ENCODE results near the gene CCN2. TPM values are rescaled to one million over a fixed set of nuclear protein-coding genes. Genes with fewer than 3 reads are reported as not detected.

CCN2 gene
- polyA plus RNA-seq, 1 of the 3 experiments (the other 2 are of a cell fraction): 709 TPM

GRCh38 chr6:131946992-131947955 is 3.9 kb downstream of the CCN2 start:
- Histone ChIP-seq H3K9me3 (no peaks in the 10 kb centered on the region), H4K20me1 (ENCODE audit: insufficient read depth) (peaks cover 26% of the 10 kb centered on the region), H3F3A (replicated peaks; ENCODE audit: insufficient read depth) (peaks cover 74% of the 10 kb centered on the region), H3K79me2 (ENCODE audit: insufficient read depth) (peaks cover 37% of the 10 kb centered on the region; the same call in 1 of the 2 replicates), H3K4me1 (ENCODE audit: control insufficient read depth in 1 of 2, insufficient read depth in 2 of 2, low read depth in 1 of 2, low read length in 1 of 2) (peaks cover 7 to 8% of the 10 kb centered on the region in 2 experiments; a peak in 3 of 4 replicates), H3K4me2 (peak overlapping the region; percentile 81; the same call in 1 of the 2 replicates), H3K4me3 (ENCODE audit: low read depth in 2 of 2, low read length in 1 of 2) (peak overlapping the region in 1 of 2 experiments; percentile 69; a peak in 1 of 4 replicates), H2AFZ (ENCODE audit: low read depth) (no peak overlapping the region), H3K27ac (ENCODE audit: low read depth in 2 of 2, low read length in 1 of 2) (peak overlapping the region in 1 of 2 experiments; percentile 97; a peak in 3 of 4 replicates), H3K27me3 (ENCODE audit: insufficient read depth) (no peaks in the 10 kb centered on the region), H3K9me2 (no peaks in the 10 kb centered on the region), H3K36me3 (replicated peaks in 1 of 2; ENCODE audit: control insufficient read depth in 1 of 2, insufficient read depth in 2 of 2, low read length in 1 of 2) (peaks cover 12 to 24% of the 10 kb centered on the region in 2 experiments), H3K9ac (peak overlapping the region; percentile 98; the same call in 1 of the 2 replicates)
- CTCF ChIA-PET: no interaction called here
- POLR2A ChIA-PET: no interaction called here
- WGBS (ENCODE audit: low lambda C conversion rate): 33% methylated on average over 6 of the region's 6 CpGs
- no peak for DNase-seq
- TF ChIP-seq MEF2A (IDR thresholded peaks at IDR 0.05; ENCODE audit: borderline replicate concordance, low read depth) (no peak), YY1 (IDR thresholded peaks at IDR 0.05; ENCODE audit: low read depth) (no peak), RCOR1 (IDR thresholded peaks at IDR 0.05; ENCODE audit: low read length) (no peak), POLR2AphosphoS5 (IDR thresholded peaks at IDR 0.05; ENCODE audit: low read depth, low read length) (peak; percentile 68), MAX (IDR thresholded peaks at IDR 0.05; ENCODE audit: low read depth) (no peak), ZBTB33 (IDR thresholded peaks at IDR 0.05; ENCODE audit: borderline replicate concordance, low read depth) (peak; percentile 16; the same call in 1 of the 2 replicates), RAD21 (IDR thresholded peaks at IDR 0.05; ENCODE audit: low read length) (no peak), USF2 (IDR thresholded peaks at IDR 0.05; ENCODE audit: borderline replicate concordance, low read depth, low read length) (no peak), USF1 (IDR thresholded peaks at IDR 0.05; ENCODE audit: borderline replicate concordance, low read depth) (no peak), EP300 (IDR thresholded peaks at IDR 0.05; ENCODE audit: borderline replicate concordance in 1 of 2, low read depth in 1 of 2, low read length in 1 of 2) (no peak), NRF1 (IDR thresholded peaks at IDR 0.05; ENCODE audit: low read depth, low read length) (no peak), SMC3 (IDR thresholded peaks at IDR 0.05; ENCODE audit: low read depth, low read length) (no peak), RFX5 (IDR thresholded peaks at IDR 0.05; ENCODE audit: low read length) (no peak), GATA2 (CRISPR knock-in tag; IDR thresholded peaks at IDR 0.05) (no peak), CHD2 (IDR thresholded peaks at IDR 0.05; ENCODE audit: low read length, partially characterized antibody) (no peak), EZH2phosphoT487 (IDR thresholded peaks at IDR 0.05; ENCODE audit: borderline replicate concordance, low read depth) (no peak), ELF1 (IDR thresholded peaks at IDR 0.05) (no peak), FOSL2 (IDR thresholded peaks at IDR 0.05; ENCODE audit: borderline replicate concordance, low read depth) (no peak), TAF1 (IDR thresholded peaks at IDR 0.05; ENCODE audit: borderline replicate concordance, low read depth, low read length) (no peak; the same call in 1 of the 2 replicates), CTCF (IDR thresholded peaks at IDR 0.05) (no peak), IRF3 (IDR thresholded peaks at IDR 0.05; ENCODE audit: low read depth, low read length) (no peak), PBX3 (IDR thresholded peaks at IDR 0.05) (peak; percentile 43), FOXJ3 (CRISPR knock-in tag; IDR thresholded peaks at IDR 0.05) (no peak), MXI1 (IDR thresholded peaks at IDR 0.05; ENCODE audit: low read depth, low read length) (no peak)

Data from SK-N-SH (cell line).